Activated CD4-positive, alpha-beta T cell treated with anti-CD3 and anti-CD28 coated beads for 48 hours (primary cell): ENCODE results near the gene NRDE2.

Source experiments
- DNase-seq: peaks from one replicate; pipeline ENCODE4 v3.0.0-alpha.2; 2020

NRDE2 gene

GRCh38 chr14:90331497-90332270, at the start of gene NRDE2:
Gene NRDE2, minus strand, starts transcription at chr14:90331941. Its CDS starts 37 bp downstream, at chr14:90331904.
- peak; percentile 99 for DNase-seq

- DNase-seq: no peak
Observed at GRCh38 chr14:90381011-90381786, 49.5 kb upstream of the NRDE2 start.

- DNase-seq: no peak
Observed at GRCh38 chr14:90379106-90379505, 47.4 kb upstream of the NRDE2 start.

GRCh38 chr14:90378249-90378648, 46.5 kb upstream of the NRDE2 start:
- no peak for DNase-seq

GRCh38 chr14:90375934-90376333, 44.2 kb upstream of the NRDE2 start:
- no peak for DNase-seq

GRCh38 chr14:90374813-90375212, 43.1 kb upstream of the NRDE2 start:
- DNase-seq: no peak

- no peak for DNase-seq
Observed at GRCh38 chr14:90373887-90374286, 42.1 kb upstream of the NRDE2 start.

GRCh38 chr14:90368946-90369721, 37.4 kb upstream of the NRDE2 start:
- no peak for DNase-seq

- DNase-seq: no peak
Observed at GRCh38 chr14:90362558-90362896, 30.8 kb upstream of the NRDE2 start.

- DNase-seq: no peak
Observed at GRCh38 chr14:90361865-90362557, 30.3 kb upstream of the NRDE2 start.

GRCh38 chr14:90358359-90358758, 26.6 kb upstream of the NRDE2 start:
- no peak for DNase-seq

GRCh38 chr14:90356925-90357324, 25.2 kb upstream of the NRDE2 start:
- no peak for DNase-seq

- DNase-seq: no peak
Observed at GRCh38 chr14:90355540-90356518, 24.1 kb upstream of the NRDE2 start.

GRCh38 chr14:90354551-90355298, 23.0 kb upstream of the NRDE2 start:
- DNase-seq: no peak

- peak; percentile 11 for DNase-seq
Observed at GRCh38 chr14:90349739-90350138, 18.0 kb upstream of the NRDE2 start.

- no peak for DNase-seq
Observed at GRCh38 chr14:90348270-90348669, 16.5 kb upstream of the NRDE2 start.

GRCh38 chr14:90345239-90345557, 13.5 kb upstream of the NRDE2 start:
- DNase-seq: no peak

GRCh38 chr14:90344331-90345238, 12.8 kb upstream of the NRDE2 start:
- DNase-seq: no peak

- no peak for DNase-seq
Observed at GRCh38 chr14:90342327-90342726, 10.6 kb upstream of the NRDE2 start.

- no peak for DNase-seq
Observed at GRCh38 chr14:90341784-90342183, 10.0 kb upstream of the NRDE2 start.
